Measurements from ENCODE around the gene ATP5IF1.

Gene ATP5IF1

DNA sequence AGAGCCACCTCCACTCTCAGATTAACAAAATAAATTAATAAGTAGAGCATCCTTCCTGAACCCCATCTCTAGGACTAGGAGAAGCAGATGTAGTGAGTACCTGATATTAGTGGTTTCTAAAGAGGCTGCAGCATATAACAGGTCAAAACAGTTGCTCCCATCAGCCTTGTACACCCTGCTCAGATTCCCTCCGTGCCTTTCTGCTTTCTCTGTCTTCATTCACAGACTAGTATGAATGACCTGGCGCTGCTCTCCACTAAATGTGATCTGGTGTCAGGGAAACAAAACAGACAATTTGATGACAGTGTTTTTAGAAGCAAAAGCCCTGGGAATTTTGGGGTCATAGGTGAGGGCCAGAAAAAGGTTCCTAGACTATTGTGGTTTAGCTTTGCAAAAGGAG lies 31.7 kb downstream of the ATP5IF1 start:
- no peak for DNase-seq

- no peak for DNase-seq
Observed at GRCh38 chr1:28269529-28269928, 33.6 kb downstream of the ATP5IF1 start.

GRCh38 chr1:28272215-28272852 lies 36.4 kb downstream of the ATP5IF1 start:
- DNase-seq = no peak

DNA sequence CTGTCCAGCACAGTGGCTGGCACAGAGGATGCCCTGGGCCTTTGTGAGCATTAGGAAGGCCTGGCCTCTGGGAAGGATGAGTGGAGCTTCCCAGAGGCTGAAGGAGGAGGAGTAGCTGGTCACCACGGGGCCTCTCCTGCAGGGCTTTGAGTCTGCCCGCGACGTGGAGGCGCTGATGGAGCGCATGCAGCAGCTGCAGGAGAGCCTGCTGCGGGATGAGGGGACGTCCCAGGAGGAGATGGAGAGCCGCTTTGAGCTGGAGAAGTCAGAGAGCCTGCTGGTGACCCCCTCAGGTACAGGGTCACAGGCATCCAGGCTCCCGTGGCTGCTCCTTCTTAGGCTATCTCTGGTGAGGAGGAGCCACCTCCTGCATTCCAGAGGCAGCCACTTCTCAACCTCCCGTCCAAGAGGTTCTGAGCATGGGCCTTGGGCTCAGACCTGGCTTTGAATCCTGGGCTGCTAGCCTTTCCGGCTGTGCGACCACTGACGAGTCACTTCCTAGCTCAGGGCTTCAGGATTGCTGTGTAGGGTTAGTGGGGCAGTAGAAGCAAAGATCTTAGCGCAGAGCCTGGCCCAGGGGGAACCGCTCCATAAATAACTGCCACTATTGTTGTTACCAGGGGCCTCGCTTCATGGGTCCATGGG lies 37.4 kb downstream of the ATP5IF1 start:
- no peak for DNase-seq

GRCh38 chr1:28278763-28279162 lies 42.8 kb downstream of the ATP5IF1 start:
- no peak for DNase-seq

DNA sequence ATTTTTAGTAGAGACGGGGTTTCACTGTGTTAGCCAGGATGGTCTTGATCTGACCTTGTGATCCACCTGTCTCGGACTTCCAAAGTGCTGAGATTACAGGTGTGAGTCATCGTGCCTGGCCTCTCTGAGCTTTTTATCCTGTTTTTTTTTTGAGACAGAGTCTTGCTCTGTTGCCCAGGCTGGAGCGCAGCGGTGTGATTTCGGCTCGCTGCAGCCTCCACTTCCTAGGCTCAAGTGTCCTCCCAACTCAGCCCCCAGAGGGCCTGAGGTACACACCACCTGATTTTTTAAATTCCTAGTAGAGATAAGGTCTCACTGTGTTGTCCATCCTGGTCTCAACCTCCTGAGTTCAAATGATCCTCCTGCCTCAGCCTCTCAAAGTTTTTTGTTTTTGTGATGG lies 43.8 kb downstream of the ATP5IF1 start:
- DNase-seq = no peak

- DNase-seq = no peak
Observed at GRCh38 chr1:28280501-28280900, 44.6 kb downstream of the ATP5IF1 start.

- DNase-seq = no peak
Observed at GRCh38 chr1:28280977-28281381, 45.1 kb downstream of the ATP5IF1 start.

DNA sequence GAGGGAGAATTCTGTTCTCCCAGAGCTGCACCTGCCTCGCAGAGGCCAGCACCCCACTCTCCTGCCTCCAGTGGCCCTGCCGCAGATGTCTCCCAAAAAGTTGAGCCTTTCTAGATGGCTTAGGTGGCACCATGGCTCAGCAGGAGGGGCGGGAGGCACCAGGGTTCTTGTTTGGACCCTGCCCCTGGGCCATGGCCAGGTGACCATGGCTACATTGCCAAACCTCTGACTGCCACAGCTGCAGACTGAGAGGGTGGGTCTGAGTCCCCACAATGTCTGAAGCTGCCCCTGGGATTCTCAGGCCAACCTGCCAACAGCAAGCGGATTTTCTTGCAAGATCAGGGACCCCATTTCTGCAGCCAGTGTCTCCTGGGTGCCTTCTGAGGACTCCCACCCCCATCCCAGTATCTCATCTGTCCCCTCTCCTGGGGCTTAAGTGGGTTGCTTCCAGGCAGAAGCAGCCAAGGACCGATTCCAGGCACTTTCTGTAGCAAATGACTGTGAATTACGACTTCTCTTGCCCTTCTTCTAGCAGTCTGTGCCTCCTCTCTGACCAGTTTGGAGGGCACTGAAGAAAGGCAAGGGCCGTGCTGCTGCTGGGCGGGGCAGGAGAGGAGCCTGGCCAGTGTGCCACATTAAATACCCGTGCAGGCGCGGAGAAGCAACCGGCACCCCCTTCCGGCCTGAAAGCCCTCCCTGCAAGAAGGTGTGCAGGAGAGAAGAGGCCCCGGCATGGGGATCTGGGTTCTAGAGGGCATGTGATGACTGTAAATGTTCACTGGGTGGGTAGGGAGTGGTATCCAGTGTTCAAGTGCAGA lies 45.9 kb downstream of the ATP5IF1 start:
- no peak for DNase-seq

DNA sequence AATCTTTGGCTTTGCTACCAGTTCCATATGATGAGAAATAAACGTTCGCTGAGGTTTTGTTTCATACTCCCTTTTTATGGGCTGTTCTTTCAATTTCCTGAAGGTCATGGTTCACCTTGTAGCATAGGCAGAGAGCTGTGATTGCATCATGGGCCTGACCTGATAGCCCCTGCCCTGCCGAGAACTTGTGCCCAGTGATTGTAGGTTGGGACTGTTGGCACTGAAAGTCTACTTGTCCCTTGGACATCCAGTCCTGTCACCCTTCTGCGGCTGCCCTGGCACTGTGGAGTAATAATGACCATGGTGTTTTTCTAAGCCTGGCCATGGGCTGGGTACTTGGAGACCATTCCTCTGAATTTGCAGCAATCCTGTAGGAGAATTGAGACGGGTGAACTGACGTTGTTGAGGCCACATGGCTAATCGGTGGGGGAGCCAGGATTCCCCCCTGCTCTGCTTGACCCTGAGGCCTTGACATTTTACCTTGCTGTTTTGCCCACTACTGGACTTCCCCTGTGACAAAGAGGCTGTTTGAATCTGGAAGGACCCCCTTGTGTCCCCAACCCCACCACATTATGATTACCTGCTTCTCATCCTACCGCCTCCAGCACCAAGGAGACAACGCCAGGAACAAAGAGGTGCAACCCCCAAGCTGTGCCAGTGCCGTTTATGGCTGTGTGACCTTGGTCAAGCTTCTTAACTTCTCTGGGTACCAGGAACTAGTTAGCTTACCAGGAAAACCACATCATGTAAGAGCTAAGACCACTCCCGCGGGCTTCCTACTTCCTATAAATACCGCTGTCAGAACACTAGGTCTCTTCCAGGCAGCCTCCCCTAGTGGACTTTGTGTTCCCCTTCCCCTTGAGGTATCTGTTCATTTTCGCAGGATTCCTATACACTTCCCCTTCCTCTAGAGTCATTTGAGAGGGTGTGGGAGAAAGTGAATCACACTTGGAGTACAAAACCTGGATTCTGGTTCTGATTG lies 46.8 kb downstream of the ATP5IF1 start:
- DNase-seq = no peak

GRCh38 chr1:28286111-28286510 lies 50.2 kb downstream of the ATP5IF1 start:
- no peak for DNase-seq

Measured in femur (tissue), 1 donor.